LNCaP clone FGC (cell line): ENCODE data around the gene MCUR1.
"Not testable (repeated sequence)": the region's sequence is repeated elsewhere in the genome, so short reads cannot be mapped to it uniquely, and the experiment has no call there.

Source experiments
- DNase-seq: peaks from one replicate; pipeline ENCODE4 v3.0.0-alpha.2; 2011; ENCODE audit warnings: low read depth
- H3K4me3 ChIP-seq: 2 replicates; pipeline ENCODE4 v1.5.1; 2011; ENCODE audit warnings: mild to moderate bottlenecking, low read depth, low read length, control low read depth
- CTCF ChIP-seq: IDR thresholded peaks from 2 replicates; pipeline ENCODE4 v1.5.1; 2012; ENCODE audit warnings: mild to moderate bottlenecking; ENCODE audit not compliant: control insufficient read depth, insufficient read depth; ENCODE audit errors: extremely low read depth

Gene MCUR1

GRCh38 chr6:13851330-13851729 is 37.0 kb upstream of the MCUR1 start:
- no peak for DNase-seq
- no peak for TF ChIP-seq CTCF
- H3K4me3 ChIP-seq: no peak overlapping the region

GRCh38 chr6:13850690-13851089 is 36.3 kb upstream of the MCUR1 start:
- not testable (repeated sequence) for DNase-seq, H3K4me3 ChIP-seq

DNA sequence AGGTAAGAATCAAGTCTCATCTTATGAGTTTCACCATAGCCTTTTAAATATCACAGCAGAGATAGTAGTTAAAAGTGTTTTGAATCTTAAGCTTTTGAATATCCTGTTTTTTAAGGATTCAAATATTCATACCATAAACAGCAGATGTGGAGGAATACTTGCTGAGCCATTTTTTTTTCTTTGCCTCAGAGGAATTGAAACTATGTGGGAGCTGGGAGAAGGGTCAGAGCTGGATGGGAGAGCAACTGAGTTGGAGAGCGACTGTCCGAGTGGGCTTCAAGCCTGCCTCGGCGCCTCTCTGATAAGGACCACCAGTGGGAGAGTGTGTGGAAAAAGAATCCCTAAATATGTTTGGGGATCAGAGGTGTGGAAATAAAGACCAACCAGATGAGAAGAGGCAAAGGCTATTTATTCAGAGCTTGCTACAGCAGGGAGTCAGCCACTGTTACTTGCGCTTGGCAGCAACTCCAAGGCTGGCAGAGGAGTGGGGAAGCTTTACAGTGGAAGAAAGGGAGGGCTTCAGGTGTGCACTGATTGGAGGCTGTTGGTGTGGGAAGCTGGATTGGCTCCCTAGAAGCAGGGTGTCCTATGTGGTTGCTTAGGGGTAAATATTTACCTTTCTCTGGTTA is 34.3 kb upstream of the MCUR1 start:
- no peak for TF ChIP-seq CTCF
- no peak overlapping the region for H3K4me3 ChIP-seq
- peak; percentile 76 for DNase-seq

- no peak for DNase-seq
- no peak overlapping the region for H3K4me3 ChIP-seq
- no peak for TF ChIP-seq CTCF
Measured at GRCh38 chr6:13847326-13848050, 33.1 kb upstream of the MCUR1 start.

- no peak overlapping the region for H3K4me3 ChIP-seq
- no peak for TF ChIP-seq CTCF
- DNase-seq: no peak
Measured at GRCh38 chr6:13846841-13847240, 32.5 kb upstream of the MCUR1 start.

DNA sequence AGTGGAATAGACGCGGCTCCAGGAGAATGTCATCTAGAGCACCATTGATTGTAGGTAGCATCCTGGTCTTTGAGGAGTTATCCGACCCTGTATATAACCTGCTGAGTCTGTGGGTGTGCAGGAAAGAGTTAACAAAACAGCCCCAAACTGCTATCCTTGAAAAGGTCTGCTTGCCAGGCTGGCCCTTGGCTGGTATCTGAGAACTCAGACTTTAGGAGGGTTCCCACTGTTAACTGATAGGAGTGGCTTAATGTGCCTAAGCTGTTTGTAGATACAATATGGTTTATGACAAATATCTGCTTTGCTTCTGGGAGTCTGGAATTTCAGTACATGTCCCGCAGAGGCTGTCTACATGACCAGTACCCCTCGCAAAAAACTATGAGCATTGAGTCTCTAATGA is 27.6 kb upstream of the MCUR1 start:
- TF ChIP-seq CTCF: no peak
- no peak overlapping the region for H3K4me3 ChIP-seq
- DNase-seq: no peak

DNA sequence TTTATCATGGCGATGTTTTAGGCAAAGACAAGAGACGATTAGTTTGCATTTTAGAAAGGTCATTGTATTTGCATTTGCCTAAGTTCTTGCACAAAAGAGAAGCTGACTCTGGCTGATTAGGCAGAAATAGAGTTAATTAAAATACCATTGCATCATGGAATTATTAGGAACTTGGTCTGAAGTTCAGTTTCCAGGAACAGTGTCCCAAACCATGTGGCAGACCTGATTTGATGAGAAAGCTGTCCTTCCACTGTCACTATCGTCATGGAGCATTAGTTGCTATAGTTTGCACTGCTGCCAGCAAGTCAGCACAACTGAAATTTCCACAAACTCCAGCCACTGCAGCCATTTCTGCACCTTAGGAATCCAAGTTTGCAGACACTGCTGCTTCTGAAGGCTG is 24.3 kb upstream of the MCUR1 start:
- no peak for TF ChIP-seq CTCF
- DNase-seq: no peak
- H3K4me3 ChIP-seq: no peak overlapping the region
